Measurements from ENCODE around the gene DEFB112.

DEFB112 gene, protein sequence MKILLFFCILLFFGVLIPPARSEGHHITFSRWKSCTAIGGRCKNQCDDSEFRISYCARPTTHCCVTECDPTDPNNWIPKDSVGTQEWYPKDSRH

DNA sequence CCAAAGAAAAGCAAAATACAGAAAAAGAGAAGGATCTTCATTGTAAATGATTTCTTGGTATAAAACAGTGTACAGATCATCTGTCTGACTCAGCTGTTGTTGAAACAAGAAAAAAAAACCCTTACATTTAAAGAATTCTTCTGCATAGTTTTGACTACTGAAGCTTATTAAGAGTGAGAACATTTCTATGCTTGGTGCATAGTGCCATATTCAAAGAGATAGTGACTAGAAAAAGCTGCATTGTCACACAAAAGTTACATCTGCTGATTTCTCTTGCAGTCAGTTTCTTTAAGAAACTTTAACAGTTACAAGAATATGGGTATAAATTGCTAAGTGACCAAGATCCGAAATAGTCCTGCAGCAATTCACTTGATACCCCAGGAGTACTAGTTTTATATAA lies at the start of gene DEFB112:
TSS of gene DEFB112 (minus strand) at position 101 of the 400 bp plus-strand sequence. CDS start at position 41, 60 bp downstream.
- DNase-seq (ENCODE audit: low spot score): no peak

DNA sequence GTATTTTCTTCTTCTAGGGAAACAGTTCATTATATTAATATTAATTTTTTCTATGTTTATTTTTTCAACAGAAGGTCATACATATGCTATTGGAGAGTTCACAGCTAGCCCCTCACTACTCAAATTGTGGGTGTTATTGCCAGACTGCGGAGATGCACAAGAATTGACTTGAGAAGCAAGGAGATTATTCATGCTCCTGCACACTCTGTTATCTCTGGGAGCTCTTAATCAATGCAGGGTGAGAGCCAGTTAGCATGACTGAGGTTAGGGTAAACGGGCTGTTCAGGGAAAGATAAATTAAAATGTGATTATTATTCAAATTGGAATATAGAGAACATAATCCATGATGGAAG lies 48.9 kb upstream of the DEFB112 start:
- DNase-seq (ENCODE audit: low spot score): no peak

DNA sequence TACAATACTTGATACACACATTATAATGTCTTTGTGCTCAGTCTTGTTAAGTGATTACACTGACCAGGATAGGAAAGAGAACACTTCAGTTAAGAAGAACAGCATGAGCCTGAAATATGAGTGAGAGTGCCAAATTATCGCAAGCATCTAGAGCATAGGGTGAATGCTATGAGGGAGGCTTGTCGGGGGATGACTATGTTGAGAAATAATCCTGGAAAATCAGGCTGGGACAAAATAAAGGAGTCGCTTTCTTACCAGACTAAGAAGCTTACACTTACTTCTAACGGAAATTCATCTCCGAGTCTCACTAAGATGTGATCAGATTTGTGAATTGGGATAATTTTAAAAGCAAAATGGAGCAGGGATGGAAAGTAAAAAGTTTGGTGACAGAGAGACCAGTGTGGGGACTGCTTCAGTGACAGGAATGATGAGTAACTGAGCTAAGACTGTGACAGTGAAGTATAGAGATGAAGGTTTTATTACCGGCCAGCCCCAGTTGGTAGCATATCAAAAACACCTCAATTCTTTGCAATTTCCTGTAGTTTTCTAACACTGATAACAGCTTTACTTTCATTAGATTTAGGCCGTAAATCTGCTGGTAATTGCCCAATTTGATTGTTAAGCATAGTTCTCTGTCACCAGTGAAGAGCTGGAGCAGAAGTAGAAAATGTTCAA lies 48.4 kb upstream of the DEFB112 start:
- no peak for DNase-seq (ENCODE audit: low spot score)

GRCh38 chr6:50096296-50096695 lies 46.6 kb upstream of the DEFB112 start:
- DNase-seq (ENCODE audit: low spot score): no peak

- no peak for DNase-seq (ENCODE audit: low spot score)
Observed at GRCh38 chr6:50093938-50094272, 44.2 kb upstream of the DEFB112 start.

DNA sequence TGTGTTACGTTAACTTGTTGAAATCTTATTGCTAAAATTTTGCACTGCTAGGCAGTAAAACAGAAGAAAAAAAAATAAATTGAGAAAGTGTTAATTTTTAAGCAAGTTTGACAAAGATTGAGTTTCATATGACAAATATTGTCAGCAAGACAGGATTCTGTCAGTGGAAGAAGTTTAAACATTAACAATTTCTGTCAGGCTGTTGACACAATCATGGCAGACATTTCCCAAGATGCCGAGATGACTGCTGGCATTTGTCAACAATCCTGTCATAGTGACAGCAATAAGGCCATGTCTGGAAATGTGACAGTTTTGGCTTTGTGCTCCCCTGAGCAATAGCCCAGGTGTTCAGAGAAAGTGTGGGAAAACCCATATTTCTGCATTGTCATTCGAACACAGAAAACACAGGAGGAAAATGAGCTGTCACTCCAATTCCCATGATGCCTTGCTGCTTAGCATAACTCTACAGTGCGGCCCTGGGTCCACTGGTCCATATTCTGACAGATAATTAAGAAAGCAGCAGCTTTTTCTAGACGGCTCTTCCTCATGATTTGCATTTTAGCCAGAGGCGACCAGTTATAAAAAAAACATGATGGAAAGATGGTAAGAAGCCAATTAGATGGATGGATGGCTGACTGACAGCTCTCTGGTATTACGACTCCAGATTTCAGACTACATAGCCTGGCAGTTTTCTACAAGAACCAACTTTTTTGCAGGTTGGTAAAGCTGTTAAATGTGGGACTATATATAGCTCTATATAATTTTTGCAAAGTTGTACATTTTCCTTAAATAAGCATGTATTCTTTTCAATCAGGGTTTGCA lies 43.6 kb upstream of the DEFB112 start:
- DNase-seq (ENCODE audit: low spot score): no peak

DNA sequence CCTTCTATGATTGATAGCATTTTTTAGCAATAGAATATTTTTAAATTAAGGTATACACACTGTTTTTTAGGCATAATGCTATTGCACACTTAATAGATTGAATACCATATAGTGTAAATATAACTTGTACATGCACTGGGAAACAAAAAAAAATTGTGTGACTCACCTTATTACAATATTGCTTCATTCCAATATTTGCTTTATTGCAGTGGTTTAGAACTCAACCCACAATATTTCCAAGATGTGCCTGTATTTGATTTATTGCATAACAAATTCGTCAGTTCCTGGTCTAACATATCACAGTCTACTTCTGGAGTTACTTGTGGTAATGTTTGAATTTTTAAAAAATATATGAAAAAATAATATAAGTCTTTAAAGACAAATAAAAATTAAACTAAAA lies 41.9 kb upstream of the DEFB112 start:
- DNase-seq (ENCODE audit: low spot score): no peak

DNA sequence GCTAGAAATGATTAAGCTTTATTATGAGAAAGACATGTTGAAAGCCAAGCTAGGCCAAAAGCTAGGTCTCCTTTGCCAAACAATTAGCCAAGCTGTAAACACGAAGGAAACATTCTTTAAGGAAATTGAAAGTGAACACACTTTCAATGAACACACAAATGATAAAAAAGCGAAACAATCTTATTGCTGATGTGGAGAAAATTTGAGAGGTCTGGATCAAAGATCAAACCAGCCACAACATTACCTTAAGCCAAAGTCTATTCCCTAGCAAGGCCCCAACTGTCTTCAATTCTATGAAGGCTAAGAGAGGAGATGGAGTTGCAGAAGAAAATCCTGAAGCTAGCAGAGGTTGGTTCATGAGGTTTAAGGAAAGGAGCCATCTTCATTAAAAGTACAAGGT lies 40.2 kb upstream of the DEFB112 start:
- DNase-seq (ENCODE audit: low spot score): no peak

DNA sequence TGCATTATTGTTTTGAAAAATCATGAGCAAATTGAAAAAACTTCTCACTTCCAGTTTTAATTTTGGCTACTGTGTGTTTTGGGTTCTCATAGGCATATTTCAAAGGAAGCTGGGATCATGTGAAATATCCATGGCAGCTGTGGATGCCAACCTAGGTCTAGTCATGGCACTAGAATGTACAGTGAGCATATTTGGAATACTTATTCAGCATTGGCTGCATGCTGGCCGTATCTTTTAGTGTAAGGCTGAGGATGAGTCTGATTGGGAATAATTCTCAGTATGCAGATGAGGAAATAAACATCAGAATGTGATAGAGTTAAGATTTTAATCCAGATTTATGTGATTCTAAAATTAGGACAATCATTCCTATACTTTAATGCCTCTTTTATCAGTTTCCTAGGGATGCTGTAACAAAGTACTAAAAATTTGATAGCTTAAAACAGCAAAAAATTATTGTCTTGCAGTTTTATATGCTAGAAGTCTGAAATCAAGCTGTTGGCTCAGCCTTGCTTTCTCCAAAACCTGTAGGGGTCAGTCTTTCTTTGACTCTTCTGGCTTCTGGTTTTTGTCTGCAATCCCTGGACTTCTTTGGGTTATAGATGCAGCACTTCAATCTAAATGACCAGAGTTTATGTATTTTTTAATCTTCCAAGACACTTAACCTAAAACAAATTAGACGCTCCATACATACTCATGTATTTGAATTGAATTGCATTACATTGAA lies 37.7 kb upstream of the DEFB112 start:
- no peak for DNase-seq (ENCODE audit: low spot score)

- no peak for DNase-seq (ENCODE audit: low spot score)
Observed at GRCh38 chr6:50077385-50077784, 27.7 kb upstream of the DEFB112 start.

DNA sequence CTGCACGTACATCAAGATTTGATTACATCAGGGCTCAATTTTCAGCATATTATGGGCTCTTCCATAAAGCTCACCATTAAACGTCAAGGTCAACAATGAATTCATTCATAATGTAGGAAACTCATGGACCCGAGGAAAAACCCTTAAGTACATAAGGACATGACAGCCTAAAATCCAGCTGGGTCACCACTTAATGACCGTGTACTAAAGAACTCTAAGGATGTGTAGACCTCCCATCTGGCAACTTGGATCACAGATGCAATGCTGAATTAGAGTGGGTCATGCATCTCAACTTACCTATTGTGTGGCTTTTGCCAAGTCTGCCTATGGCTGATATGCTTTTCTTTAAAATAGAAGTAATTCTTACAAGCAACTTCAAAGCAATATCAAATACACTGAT lies 26.7 kb upstream of the DEFB112 start:
- DNase-seq (ENCODE audit: low spot score): no peak

DNA sequence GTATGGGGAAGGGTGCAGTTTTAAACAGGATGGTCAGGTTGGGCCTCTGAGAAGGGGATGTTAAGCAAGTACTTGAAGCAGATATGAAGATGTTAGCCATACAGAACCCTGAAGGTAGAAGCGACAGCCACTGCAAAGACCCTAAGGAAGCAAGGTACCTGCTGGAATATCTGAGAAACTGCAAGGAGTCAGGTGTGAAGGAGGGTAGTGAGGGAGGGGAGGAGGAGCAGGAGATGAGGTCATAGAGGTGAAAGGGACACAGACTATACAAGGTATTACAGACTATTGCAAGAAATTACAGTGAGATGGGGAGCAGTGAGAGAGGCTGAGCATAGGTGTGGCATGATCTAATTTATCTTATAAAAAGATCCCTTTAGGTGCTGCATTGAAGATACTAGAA lies 22.2 kb upstream of the DEFB112 start:
- no peak for DNase-seq (ENCODE audit: low spot score)

DNA sequence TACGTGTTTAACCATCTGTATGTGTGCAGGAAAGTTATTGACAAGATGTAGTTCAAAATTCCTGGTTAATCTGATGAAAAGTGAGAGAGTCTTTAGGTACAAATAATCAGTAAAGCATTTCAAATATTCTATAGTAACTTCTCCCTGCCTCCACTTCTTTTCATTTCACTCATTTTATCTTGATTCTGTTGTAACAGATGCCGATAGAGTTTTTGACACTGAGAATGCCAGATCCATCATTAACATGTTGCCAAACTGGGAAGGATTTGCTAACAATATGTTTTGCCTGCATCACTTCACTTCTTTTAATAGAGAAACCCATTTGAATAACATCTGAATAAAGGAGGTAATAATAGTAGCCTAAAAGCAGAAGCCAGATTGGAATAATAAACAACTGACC lies 20.4 kb upstream of the DEFB112 start:
- DNase-seq (ENCODE audit: low spot score): no peak

- DNase-seq (ENCODE audit: low spot score): no peak
Observed at GRCh38 chr6:50062051-50062450, 12.3 kb upstream of the DEFB112 start.

DNA sequence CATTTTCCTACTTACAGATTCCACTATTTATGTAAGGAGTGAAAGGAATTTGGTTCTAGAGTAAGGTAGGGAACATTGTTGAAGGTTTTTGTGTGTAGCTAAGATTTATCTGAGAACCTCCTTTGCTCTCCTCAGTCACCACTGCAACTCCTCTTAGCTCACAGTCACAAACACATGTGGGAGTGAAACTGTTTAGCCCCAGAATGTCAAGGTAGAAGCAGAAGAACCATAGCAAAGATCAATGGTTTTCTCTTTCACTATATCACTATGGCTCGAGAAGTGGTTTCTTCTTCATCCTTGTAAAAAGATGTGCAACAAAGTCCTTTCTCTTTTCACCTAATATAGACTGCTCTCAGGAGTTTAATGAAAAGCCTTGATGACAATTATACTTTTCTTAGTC lies 6.5 kb upstream of the DEFB112 start:
- DNase-seq (ENCODE audit: low spot score): no peak

GRCh38 chr6:50047026-50047425 lies 2.7 kb downstream of the DEFB112 start:
- DNase-seq (ENCODE audit: low spot score): no peak

DNA sequence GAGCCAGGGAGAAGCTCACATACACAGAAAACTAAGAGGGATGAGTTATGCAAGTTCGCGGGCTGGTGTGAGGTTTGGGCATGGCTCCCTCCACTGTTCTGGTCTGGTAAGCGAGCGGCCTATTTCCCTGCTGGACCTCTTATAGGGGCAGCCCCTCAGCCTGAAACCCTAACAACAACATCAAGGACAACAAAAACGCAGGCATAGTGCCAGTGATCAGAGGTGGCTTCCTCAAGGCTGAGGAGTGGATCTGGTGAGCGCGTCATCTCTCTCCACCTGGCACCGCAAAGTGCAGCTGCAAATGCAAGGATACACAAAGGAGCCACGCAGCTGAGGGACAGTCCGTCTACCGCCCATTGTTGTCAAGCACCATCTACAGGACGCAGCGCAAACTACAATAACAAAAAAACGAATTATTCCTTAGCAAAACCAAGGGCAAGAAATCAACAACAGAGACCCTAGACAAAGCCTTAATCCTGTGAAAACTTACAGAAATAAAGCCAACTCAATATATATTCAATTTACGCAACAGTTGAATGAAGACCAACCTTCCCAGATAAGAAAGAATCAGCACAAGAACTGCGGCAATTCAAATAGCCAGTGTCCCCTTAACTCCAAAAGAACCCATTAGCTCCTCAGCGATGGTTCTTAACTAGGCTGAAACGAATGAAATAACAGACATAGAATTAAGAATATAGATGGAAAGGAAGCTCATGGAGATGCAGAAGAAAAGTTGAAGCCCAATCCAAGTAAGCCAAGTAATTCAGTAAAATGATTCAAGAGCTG lies 18.8 kb downstream of the DEFB112 start:
- DNase-seq (ENCODE audit: low spot score): no peak

DNA sequence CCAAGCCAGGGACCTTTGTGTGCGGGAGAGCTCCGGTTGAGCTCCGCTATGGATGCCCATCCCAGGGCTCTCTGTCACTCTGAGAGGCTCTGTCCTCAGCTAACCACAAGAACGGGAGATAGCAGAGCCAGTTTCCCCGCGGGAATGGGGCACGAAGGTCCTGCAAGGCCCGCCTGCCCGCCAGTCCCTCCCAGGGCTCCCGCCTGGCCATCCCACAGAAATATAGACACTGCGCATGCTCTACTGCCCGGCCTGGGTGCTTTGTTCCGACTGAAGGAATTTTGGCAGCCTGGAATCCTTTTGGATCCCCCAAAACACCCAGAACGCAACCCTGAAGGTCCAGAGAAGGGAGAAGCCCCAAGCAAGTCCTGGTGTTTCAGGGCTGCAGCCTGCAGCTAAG lies 19.4 kb downstream of the DEFB112 start:
- no peak for DNase-seq (ENCODE audit: low spot score)

DNA sequence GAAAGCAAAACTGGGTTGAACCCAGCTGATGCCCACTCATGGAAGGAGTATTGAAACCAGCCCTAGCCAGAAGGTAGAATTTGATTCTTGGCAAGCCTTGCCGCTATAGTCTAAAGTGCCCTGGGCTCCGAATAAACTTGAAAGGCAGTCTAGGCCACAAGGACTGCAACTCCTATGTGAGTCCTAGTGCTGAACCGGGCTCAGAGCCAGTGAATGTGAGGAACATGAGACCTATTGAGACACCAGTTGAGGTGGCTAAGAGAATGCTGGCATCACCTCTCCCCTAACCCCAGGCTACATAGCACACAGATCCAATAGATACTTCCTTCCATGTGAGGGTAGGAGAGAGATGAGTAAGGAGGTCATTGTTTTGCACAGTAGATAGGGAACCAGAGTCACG lies 24.5 kb downstream of the DEFB112 start:
- no peak for DNase-seq (ENCODE audit: low spot score)

DNA sequence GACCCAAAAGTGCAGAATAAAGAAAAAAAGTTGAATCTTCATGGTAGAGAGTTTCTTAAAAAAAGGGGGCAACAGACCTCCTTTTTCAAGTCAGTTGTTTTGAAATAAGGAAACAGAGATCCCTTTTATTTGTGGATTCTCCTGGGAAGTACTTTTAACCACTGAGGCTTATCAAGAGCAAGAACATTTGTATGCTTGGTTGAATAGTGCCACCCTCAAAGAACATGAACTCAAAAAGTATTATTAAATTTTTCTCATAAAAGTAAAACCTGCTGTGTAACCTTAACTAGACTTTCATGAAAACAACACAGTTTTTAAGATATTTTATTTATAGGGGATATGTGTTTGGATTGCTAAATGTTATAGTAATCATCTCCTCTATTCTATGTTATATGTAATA lies 27.8 kb downstream of the DEFB112 start, which contains the start of gene DEFB110:
TSS of gene DEFB110 (minus strand) at position 101 of the 400 bp plus-strand sequence. CDS start at position 42, 59 bp downstream.
- DNase-seq (ENCODE audit: low spot score): no peak

GRCh38 chr6:50007819-50008218 lies 41.9 kb downstream of the DEFB112 start:
- no peak for DNase-seq (ENCODE audit: low spot score)

DNA sequence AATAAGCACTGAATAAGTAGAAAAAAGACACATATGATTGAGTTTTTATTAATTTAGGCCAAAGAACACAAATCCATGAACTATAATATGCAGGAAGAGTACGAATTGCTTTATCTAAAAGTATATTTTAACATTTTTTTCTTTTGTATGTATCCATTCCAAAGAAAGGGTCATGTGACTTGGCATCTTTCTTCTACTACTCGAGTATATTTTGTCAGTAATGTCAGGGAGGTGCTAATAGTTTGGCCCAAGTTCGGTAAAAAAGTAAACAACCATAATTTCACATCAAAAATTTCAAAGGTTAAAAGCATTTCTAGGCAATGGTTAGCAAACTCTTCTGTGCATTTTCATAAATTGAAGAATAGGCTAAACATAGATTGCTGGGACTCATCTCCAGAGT lies 46.6 kb downstream of the DEFB112 start:
- no peak for DNase-seq (ENCODE audit: low spot score)
